Testis (tissue), 3 donors: ENCODE results near the gene DIS3L2. TPM values are rescaled to one million over a fixed set of nuclear protein-coding genes. Genes with fewer than 3 reads are reported as not detected.

ENCODE experiments used
- DNase-seq: peaks from one replicate; pipeline ENCODE4 v3.0.0-alpha.2; 2019
- H3K27ac ChIP-seq, 2 donors: fragments of 200-600 bp; sonication (generic); one replicate each; pipeline ENCODE4 v1.5.1; 2019
- H3K27me3 ChIP-seq: fragments of 200-600 bp; sonication (generic); one replicate; pipeline ENCODE4 v1.5.1; 2019
- H3K36me3 ChIP-seq: fragments of 200-600 bp; sonication (generic); one replicate; pipeline ENCODE4 v1.5.1; 2017; ENCODE audit warnings: low read depth; ENCODE audit errors: missing control alignments
- H3K4me1 ChIP-seq: fragments of 200-600 bp; sonication (generic); one replicate; pipeline ENCODE4 v1.5.1; 2019
- H3K4me3 ChIP-seq, 2 donors: fragments of 200-600 bp; sonication (generic); one replicate each; pipeline ENCODE4 v1.5.1; 2017 to 2019
- H3K9me3 ChIP-seq: fragments of 200-600 bp; sonication (generic); one replicate; pipeline ENCODE4 v1.5.1; 2017
- POLR2A ChIP-seq: fragments of 450-650 bp; IDR thresholded peaks from one replicate; pipeline ENCODE4 v1.6.1; 2017; ENCODE audit warnings: antibody characterized with exemption, mild to moderate bottlenecking, moderate library complexity
- WGBS, 2 donors: methylation state at CpG; one replicate each; pipeline ENCODE4 v1.1.5; 2018; 5-methylcytosine and 5-hydroxymethylcytosine counted together
- intact Hi-C: fragments of 100-400 bp; cut with DNase I; formaldehyde crosslinking; loops from one replicate; pipeline ENCODE4 v1.15.1; 2023; ENCODE audit warnings: low total_unique reads
- polyA plus RNA-seq: library from polyadenylated mRNA; stranded (reverse); fragments of 350-450 nt; fragmentation: Illumina TruSeq; extraction: RNeasy Lipid Tissue Mini Kit (QIAGEN cat#74804); gene quantifications from one replicate; pipeline ENCODE4 v1.2.3, GENCODE V29; 2014; ENCODE audit warnings: low read depth, low replicate concordance; ENCODE audit not compliant: insufficient read depth
- total RNA-seq, 2 donors: library from RNA; depleted of rRNA; stranded (reverse); fragments of >200 nt; gene quantifications; one replicate each; pipeline ENCODE4 v1.2.3, GENCODE V29; 2016
- TF ChIP-seq, protein P1 (sequence below), 3 experiments: fragments of 450-650 bp in 2 of 3; fragments of 200-600 bp in 1 of 3; sonication (generic) in 1 of 3; IDR thresholded peaks; one replicate each; pipeline ENCODE4 v1.5.1; 2016 to 2019; ENCODE audit warnings: antibody characterized with exemption in 3 of 3, mild to moderate bottlenecking in 2 of 3, moderate library complexity in 1 of 3

DIS3L2 gene
- total and polyA plus RNA-seq, 3 donors from 2014 or later, result 32.5 to 80.7 (median 70.4) TPM

- no peak overlapping the region for H3K27ac ChIP-seq
- 95 to 100% methylated on average over 1 to 4 of the region's 4 CpGs for WGBS, 2 donors
- no peaks in the 10 kb centered on the region for H3K9me3 ChIP-seq
- no peaks in the 10 kb centered on the region for H3K27me3 ChIP-seq
- no peak overlapping the region for H3K4me3 ChIP-seq
- intact Hi-C loops, result no loop called here
- no peak for DNase-seq
- no peaks in the 10 kb centered on the region for H3K36me3 ChIP-seq
- TF ChIP-seq POLR2A, result no peak
- TF ChIP-seq, protein P1, sequence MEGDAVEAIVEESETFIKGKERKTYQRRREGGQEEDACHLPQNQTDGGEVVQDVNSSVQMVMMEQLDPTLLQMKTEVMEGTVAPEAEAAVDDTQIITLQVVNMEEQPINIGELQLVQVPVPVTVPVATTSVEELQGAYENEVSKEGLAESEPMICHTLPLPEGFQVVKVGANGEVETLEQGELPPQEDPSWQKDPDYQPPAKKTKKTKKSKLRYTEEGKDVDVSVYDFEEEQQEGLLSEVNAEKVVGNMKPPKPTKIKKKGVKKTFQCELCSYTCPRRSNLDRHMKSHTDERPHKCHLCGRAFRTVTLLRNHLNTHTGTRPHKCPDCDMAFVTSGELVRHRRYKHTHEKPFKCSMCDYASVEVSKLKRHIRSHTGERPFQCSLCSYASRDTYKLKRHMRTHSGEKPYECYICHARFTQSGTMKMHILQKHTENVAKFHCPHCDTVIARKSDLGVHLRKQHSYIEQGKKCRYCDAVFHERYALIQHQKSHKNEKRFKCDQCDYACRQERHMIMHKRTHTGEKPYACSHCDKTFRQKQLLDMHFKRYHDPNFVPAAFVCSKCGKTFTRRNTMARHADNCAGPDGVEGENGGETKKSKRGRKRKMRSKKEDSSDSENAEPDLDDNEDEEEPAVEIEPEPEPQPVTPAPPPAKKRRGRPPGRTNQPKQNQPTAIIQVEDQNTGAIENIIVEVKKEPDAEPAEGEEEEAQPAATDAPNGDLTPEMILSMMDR (IDR thresholded peaks at IDR 0.05), result no peak
- peaks cover 21% of the 10 kb centered on the region for H3K4me1 ChIP-seq
Measured at GRCh38 chr2:232319067-232319802, 357.7 kb downstream of the DIS3L2 start.

GRCh38 chr2:232319803-232320442 lies 358.4 kb downstream of the DIS3L2 start:
- WGBS, 2 donors, result 53 to 59% methylated on average over 9 to 10 of the region's 10 CpGs
- Histone ChIP-seq H3K27ac (no peak overlapping the region), H3K36me3 (no peaks in the 10 kb centered on the region), H3K4me3 (no peak overlapping the region), H3K9me3 (no peaks in the 10 kb centered on the region), H3K4me1 (peaks cover 25% of the 10 kb centered on the region), H3K27me3 (no peaks in the 10 kb centered on the region)
- intact Hi-C loops, result no loop called here
- no peak for TF ChIP-seq POLR2A
- TF ChIP-seq, protein P1 (IDR thresholded peaks at IDR 0.05), result no peak
- DNase-seq, result no peak

DNA sequence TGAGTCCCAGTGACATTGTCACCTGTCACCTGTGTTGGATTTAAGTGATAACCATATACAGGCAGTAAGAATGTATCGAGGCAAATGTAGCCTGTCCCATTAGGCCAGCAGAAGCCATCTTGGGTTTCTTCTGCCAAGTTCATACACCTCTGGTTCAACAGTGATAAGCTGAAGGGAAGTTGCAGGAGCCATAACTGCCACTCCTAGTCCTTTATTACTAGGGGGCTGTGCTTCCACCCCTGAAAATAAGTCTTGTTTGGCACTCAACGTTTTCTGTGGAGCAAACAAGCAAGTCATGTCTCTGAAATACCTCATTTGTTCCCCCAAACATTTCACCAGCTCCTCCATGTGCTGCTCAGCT lies 358.9 kb downstream of the DIS3L2 start:
- H3K27ac ChIP-seq, result no peak overlapping the region
- no peak for DNase-seq
- intact Hi-C loops, result no loop called here

DNA sequence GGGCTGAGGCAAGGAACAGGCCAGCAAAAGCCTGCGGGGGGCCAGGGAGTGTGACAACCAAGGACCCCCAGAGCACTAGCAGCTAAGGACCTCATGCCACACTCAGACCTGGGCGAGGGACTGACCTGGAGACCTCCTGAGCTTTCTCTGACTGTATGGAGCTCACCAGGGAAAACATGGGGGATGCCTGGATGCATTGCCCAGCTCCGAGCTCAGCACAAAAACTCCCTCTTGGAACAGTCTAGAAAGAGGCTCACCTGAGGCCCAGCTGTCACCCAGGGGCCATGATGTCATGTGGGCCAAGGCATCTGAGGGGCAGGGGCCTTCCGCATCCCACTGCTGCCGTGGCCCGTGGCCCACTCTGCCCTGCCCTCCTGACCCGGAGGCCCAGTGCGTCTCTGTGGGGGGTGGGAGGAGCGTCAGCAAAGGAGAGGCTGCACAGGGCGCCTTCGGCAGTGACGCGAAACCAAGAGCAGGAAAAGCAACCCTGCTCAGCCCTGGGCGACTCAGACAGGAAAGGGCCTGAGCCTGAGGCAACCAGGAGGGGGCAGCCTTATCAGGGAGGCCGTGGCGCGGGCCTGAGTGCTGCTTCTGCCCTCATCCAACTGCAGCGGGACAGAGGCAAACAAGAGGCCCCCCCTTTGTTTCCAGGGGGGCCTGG lies 359.8 kb downstream of the DIS3L2 start:
- DNase-seq, result no peak
- TF ChIP-seq, protein P1 (IDR thresholded peaks at IDR 0.05), result no peak
- no peak for TF ChIP-seq POLR2A
- H3K27ac ChIP-seq, result no peak overlapping the region
- H3K4me1 ChIP-seq, result peaks cover 25% of the 10 kb centered on the region
- H3K4me3 ChIP-seq, result no peak overlapping the region
- intact Hi-C loops, result no loop called here
- H3K27me3 ChIP-seq, result no peaks in the 10 kb centered on the region
- no peaks in the 10 kb centered on the region for H3K36me3 ChIP-seq
- no peaks in the 10 kb centered on the region for H3K9me3 ChIP-seq
- 90% methylated on average over 4 to 18 of the region's 18 CpGs for WGBS, 2 donors

More for the DNA sequence above, 358.9 kb downstream of the DIS3L2 start:
- 40 to 66% methylated on average over 2 of the region's 2 CpGs for WGBS, 2 donors
- Histone ChIP-seq H3K4me3 (no peak overlapping the region), H3K4me1 (peaks cover 25% of the 10 kb centered on the region), H3K9me3 (no peaks in the 10 kb centered on the region), H3K36me3 (no peaks in the 10 kb centered on the region), H3K27me3 (no peaks in the 10 kb centered on the region)
- TF ChIP-seq POLR2A, result no peak
- TF ChIP-seq, protein P1 (IDR thresholded peaks at IDR 0.05), result no peak
